IPS-NIHi7 (cell line): ENCODE measurements around the gene HTR2A.

Experiments
- DNase-seq: peaks from one replicate; pipeline ENCODE4 v3.0.0; 2012; ENCODE audit warnings: mixed read lengths; ENCODE audit errors: extremely low spot score

HTR2A gene

DNA sequence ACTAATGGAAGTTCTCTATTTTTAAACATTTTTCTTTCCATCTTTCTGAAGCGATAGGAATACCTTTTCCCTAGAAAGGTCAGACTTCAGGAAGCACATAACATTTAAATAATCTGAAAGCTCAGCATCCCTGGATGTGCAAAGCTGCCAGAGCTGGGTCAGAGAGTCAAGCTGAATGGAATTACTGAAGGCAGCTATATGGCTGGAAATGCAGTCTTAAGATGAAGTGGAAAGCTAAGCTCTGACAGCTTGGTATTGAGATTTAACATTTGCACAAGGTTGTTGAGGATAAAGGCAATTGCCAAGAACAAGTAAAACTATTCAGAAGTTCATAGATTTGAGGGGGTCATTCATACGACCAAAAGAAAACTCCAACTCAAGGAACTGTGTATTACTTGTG, 28.8 kb downstream of the HTR2A start:
- DNase-seq, result no peak

DNA sequence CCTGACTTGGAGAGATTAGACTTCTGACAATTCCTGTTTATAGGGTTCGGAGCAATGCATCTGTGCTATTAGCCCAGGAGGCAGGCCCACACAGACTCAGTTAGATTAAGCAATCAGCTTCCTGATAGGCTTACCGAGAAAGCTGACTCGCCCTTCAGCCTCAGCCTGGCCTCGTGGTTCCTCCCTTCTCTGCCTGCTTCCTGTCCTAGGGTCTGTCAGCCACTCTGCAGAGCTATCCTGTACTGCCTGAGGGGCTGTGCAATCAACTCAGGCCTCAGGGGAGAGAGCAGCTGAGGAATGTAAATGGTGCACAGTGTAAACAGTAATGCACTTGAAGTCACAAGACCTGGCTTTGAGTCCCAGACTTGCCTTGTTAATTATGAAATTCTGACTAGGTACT, 30.7 kb downstream of the HTR2A start:
- peak; percentile 73 for DNase-seq

DNA sequence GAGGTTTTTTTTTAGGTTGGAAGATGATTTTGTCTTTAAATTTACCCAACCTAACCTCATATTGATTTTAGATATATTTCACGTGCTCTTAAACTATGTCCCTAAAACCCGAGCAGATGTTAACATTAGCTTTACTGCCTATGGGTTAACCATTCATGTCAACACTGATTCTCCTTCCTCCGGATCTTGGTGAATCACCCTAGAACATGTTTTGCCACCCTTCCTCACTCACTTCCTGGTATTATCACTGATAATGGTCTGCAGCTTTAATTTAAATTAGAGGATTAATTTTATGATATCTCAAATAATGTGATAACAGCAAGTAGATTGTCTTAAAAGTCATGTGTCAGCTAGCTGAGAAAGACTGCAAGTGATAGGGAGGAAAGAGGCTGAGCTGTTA, 31.9 kb downstream of the HTR2A start:
- no peak for DNase-seq

DNA sequence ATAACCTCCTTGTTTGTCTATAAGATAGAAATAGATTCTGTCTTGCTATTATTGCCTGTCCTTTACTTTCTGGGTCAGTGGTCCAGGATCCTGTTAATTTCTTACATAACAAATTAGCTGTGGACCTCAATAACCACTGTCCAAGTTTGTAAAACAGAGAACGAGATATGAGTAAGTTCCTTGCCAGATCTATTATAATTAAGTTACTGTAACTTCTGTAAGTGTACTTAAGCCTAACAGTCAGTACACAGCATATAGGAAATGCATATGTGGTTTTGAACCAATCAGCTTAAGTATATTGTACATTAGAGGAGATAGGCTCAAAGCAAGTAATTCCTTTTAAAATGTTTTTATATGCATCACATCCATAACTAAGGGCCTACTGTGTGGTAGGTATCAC, 34.9 kb downstream of the HTR2A start:
- DNase-seq, result no peak

DNA sequence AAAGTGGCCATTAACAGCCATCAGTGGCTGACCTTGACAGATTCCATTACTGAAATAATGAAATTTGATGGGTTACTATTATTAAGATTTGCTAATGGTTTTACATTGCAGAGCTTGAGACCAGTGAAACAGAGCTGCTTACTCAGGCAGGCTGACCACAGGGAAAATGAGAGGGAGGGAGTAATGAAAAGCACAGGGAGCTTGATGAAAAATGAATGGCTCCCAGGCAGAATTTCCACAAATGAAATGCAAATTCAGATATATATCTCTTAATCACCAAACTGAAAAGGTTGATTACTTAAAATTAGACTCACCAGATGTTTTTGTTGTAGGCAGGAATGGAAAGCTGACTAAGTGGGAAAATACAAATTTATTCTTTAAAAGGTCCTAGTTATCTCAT, 36.1 kb downstream of the HTR2A start:
- DNase-seq, result no peak

DNA sequence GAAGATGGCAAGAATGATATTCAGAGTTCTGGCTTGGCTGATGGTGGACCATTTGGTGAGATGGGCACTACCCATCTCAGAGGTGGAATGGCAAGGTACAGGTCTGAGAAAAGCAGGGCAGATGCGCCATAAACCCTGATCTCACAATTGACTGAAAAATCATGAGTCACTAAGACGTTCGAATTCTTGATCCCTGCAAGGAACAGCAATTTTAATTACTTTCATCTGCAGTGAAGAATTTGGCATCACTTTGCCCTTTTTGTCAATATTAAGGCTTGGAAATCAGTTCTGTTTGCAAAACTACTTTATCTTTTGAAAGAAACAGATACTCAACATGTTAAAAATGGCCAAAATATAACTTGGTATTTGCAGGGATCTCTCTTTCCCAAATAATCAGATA, 38.1 kb downstream of the HTR2A start:
- no peak for DNase-seq

DNA sequence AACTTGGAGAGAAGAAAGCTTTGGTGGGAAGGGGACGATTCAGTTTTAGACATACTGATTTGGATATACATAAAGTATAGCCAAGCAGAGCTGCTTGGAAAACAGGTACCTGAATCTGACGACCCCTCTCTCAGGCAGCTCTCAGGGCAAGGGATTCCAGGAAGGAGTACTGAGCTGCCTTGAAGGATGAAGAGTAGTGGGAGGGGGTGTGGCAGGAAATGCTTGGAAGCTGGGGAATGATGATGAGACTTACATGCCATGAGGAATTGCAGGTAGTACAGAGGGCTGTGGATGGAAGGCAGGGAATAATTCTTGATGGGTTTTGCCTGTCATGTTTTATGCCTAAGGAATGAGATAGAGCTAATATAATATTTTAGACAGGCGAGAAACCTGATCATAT, 38.7 kb downstream of the HTR2A start:
- peak; percentile 14 for DNase-seq

DNA sequence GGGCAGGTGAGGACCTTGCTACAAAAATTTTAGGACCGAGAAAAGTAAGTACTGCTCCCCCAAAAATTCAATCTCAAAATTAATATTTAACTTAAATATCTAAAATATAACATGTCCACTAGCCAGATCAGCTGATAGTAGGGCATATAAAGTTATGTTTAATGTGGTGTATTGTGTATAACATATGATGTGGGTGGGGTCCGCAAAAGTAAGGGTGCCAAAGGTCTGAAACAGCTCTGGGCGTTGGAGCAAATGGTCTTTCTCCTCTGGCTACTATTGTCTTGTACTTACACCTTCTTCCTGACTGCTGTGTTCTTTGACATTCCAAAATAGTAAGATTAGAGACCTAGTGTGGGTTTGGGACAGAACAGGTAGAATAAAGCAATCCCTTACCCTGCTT, 41.2 kb downstream of the HTR2A start:
- no peak for DNase-seq

DNA sequence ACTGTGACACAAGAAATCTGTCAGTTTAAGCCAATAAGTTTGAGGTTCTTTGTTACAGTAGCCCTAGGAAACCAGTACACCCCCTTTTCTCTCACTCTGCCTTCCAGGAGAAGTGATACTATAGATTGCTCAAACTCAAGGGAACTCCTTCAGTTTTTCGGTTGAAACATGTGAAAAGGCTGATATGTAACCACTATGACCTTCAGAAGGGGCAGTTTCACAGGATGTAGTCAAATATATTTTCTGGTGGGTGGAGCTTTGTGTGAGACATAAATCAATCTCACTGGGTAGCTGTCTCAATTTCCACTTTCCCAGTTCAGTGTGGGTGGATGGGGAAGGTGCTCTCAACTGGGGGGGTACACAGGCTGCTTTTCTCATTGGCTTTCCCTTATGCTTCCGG, 41.7 kb downstream of the HTR2A start:
- no peak for DNase-seq

DNA sequence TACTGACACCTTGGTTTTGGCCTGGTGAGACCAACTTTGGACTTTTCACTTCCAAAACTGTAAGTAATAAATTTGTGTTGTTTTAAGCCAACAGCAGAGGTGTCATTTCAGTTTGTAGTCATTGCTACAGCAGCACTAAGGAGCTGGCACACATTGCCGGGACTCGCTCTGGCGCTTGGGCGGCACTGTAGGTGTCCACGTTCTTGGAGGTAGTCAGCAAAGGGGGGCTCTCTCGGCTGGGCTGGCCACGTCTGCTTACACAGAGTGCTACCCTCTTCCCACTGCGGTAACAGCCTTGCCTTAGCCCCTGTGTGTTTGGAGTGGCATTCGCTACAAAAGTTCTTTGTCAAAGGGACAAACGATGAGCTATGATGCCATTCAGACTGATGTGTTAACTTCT, 44.7 kb downstream of the HTR2A start:
- no peak for DNase-seq

DNA sequence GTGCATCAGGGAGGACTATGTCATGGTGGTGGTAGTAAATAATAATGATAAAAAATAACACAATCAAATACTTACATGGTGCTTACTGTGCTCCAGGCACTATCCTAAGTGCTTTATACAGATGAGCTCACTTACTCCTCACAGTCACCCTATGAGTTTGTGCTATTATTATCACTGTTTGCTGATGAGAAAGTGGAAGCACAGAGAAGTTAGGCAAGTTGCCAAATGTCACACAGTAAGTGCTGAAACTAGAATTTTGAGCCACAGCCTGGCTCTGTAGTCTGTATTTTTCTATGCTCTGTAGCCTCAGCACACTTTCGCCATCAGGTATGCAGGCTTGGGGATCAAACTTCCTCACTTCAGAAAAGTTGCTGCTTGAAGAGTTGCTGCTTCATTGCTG, 46.6 kb downstream of the HTR2A start:
- no peak for DNase-seq

DNA sequence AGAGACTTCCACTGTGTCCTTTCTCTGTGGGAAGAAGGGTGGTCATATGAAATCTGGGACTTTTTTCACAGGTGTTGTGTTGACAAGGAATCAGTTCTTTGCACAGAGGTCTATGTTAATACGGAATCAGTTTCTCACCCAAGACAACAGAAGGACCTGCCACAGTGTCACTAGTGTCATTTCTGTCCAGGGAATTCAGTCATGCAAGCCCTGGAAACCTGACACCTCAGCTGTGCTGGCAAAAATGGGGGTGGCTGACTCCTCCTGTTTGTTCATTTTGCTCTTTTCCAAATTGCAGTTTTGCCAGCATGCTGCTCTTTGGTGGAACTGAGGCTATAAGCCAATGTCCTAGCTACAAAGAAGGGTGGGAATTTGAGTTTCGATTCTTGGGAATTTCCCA, 50.1 kb downstream of the HTR2A start:
- DNase-seq, result no peak

DNA sequence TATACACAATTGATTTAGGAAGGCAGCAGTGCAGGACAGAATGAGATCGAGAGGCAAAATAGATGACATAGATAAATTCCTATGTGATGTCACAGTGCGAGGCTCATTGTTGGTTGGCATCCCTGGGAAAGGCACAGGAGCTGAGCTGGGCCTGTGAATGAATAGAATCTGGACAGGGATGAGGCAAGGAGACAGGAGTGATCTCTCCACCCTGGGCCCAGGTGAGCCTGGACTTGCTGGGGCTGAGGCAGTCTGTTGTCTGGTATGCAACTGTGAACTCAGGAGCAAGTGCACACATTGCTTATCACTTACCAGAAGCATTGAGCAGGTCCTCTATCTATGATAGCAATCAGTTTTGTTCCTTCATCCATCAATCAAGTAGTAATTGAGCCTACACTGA, 51.7 kb downstream of the HTR2A start:
- no peak for DNase-seq

DNA sequence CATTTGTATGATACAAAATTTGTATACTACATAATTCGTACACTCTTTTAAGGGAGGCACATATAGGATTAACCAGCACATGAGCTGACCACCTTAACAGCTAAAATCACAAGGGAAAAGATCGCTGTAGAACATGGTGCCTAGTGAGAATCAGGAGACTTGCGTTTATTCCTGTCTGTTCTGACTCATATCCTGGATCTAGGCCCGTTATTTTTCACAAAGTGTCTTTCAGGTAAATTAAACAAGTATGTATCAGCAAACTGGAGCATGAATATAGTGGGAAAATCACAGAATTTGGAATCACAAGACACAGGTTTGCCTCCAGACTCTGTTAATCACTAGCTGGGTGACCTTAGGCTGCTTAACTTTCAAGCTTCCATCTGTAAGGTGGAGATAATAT, 52.4 kb downstream of the HTR2A start:
- no peak for DNase-seq

DNA sequence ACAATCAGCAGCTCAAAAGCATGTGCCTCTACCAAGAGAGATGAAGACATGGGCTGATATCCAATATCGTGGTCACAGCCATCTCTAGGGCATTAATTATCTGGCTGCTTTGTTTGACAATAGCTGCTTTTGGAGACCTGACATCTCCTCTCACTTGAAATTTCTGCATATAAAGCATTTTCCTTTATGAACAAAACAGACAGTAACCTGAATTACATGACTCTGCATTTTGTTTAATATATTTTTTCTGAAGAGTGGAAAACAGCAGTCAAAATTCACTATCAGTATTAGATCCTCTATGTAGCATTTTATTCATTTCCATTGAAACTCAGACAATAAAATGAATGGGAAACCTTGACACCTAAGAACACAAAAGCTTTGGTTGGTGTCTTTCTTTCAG, 57.5 kb downstream of the HTR2A start:
- DNase-seq, result no peak

DNA sequence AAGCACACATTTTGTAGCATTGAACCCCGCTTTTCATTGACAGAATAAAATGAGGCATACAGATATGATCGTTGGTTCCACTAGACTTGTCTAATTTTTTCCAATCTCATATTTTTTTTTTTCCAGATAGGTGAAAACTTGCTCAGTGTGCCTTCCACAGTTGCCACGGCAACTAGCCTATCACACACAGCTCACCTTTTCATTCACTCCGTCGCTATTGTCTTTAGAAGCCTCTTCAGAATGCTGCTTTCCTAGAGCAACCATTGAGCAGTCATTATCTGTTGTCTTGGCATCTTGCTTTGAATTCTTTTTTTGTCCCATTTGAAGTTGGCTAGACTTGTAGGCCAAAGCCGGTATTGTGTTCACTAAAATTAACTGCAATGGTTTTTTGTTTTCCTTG, 62.2 kb downstream of the HTR2A start:
- no peak for DNase-seq

DNA sequence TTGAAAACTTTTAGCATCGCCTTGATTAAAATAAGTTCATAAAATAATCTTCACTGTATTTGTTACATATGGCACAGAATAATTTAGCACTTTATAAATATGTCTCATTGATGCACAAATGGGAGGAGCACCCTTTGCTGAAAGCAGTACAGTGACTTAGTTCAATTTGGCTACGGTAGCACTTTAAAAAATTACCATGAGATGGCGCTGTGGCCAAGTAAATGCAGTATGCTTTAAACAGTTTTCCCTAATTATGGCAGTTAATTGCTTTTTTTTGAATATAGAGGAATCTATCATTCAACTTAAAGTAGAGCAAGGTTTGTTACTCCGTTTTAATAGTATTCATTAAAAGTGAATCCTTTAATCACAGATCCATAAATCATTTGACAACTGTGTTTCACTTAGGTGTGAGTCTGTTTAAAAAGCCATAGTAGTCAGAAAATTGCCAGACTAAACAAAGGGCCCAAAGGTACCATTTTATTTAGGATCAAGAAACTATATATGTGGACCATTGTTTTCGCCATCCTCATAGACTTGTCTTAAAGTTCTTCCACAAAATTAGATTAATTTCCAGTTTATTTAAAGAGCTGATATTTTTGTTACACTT, 65.2 kb downstream of the HTR2A start:
- DNase-seq, result peak; percentile 39

DNA sequence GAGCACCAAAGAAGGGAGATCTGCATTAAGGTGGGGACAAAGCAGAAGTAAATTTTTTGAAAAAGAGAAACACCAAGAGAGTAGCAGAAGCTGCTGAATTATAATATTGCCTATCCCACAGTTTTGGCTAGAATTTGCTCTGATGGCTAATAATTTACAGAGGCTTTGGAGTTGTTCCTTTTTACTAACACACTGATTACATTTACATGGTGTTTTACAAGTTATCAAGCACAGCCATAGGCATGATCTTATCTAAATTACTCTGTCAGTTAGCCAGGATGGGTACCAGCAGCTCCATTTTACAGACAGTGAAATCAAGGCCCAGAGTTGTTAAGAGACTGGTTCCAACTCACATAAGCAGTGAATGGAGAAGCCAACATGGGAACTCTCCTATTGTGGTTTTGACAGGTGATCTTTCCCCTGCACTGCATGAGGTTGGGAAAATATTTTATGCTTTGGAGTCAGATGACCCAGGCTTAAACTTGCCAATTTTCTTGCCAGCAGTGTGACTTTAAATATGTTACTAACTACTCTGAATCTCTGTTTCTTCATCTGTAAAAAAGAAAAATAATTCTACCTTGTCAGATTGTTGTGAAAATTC, 66.3 kb downstream of the HTR2A start:
- DNase-seq, result no peak

DNA sequence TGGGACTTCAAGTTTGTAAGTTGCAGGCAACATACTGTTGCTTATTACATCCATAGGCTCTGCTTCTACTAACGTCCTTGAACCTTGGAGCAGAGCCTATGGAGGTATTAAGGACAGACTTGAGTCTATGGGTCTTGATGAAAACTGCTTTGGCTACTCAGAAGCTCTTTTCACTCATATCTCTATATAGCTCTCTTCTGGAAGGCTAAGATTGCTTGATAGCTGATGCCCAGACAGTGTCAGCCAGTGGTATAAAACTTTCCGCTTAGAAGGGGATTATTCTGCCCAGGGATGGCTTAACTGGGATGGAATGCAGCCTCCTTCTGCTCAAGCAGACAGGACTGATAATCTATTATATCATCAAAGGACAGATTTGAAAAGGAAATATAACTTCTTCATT, 74.3 kb downstream of the HTR2A start:
- no peak for DNase-seq

DNA sequence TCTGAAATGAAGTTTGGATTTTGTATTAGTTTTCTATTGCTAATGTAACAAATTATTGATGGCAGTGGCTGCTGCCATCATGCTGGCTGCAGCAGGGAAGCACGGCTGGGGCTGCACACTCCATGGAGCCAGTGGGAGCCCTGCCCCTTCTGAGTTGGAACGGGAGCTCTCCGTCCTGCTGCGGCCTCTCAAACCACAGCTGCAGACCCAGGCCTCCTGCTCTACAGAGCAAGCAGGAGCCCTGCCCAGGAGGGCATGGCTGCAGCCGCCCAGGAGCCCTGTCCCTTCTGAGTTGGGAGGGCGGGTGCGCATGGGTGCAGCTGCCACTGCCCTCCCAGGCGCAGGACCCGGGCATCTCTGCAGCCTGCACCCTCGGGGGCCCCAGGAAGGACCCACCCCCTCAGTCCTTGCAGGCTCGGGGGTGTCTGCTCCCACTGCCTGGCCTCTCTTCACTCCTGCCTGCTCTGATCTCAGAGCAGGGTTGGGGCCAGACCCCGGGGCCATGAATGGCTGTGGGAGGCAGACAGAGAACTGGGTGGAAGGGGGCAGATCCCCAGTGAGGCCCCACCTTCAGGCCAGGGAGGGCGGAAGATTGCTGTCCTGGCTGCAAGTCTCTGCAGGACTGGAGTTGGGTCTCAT, 78.9 kb downstream of the HTR2A start:
- no peak for DNase-seq

DNA sequence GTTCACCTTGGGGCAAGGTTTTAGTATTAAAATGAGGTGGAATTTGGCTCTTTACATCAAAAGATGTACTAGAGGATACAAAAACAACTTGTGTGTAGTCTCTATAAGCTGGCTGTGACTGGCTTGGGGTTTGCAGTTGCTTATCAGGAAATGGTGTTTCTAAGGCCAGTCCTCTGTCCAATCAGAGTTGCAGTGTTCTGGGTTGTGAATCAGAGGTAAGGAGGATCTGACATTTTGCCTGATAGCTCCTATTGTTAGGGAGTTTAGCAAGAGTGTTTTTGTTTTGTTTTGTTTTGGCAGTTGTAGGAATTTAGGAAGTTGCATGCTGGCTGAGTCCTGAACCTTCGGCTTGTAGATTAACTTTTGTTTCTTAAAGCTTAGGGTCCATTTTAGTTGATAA, 79.8 kb downstream of the HTR2A start:
- peak; percentile 20 for DNase-seq

DNA sequence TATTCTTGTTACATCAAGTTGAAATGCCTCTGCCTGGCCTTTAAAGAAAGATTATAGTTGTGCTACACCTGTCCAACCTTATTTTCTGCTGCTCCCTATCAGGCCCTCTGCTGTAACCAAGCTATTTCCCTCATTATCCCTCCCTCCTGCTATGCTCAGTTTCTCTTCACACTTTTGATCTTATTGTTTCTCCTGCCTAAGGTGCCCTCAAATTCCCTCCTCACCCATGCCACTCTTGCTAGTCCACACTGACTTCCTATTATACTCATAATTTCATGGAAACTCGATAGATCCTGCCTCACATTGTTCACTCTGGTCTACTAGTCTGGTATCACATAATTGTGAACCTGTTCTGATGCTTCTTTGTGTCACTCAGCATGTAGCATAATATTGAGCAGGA, 80.5 kb downstream of the HTR2A start:
- no peak for DNase-seq

DNA sequence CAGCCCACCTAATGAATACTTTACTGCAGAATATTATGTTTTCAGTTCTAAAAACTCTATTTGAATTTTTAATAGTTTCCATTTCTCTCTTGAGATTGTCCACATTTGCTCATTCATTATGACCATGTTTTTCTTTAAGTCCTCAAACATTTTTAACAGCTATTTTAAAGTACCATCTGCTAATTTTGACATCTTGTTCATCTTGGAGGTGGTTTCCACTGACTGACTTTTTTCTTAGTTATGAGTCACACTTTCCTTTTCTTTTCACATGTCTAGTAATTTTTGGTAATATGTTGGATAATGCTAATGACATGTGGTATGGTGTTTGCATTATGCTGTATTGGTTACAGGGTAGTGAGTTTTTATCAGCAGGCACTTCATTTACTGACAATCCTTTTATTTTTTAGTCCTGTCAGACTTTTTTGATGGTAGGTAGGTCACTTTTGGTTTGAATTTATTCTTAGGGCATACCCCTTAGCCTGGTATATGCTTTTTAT, 84.5 kb downstream of the HTR2A start:
- DNase-seq, result no peak

DNA sequence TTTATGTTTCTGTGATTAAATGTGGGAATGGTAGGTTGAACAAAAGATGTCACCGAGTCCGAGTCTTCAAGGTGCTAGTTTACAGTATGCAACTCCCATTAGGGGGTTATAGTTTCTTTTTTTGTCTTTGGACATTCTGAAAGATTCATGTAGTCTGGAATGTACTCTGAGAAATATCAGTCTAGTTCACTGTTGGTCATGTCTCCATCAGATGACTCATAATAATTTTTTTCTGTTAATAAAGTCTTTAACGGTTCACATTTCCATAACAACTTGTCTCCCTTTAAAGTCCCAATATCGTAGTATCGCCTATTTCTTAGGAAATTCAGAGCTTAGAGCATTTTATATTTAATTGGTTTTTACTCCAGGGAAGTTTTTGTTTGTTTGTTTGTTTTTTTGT, 86.4 kb downstream of the HTR2A start:
- no peak for DNase-seq
